AG04449 (cell line): ENCODE data around the gene OOSP1.
"Not testable (repeated sequence)": the region's sequence is repeated elsewhere in the genome, so short reads cannot be mapped to it uniquely, and the experiment has no call there.

Experiments used
- CTCF ChIA-PET: fragments of 350-600 bp; formaldehyde crosslinking; extraction: SDS; loops from one replicate; lab custom pipeline; 2021; ENCODE audit warnings: antibody characterized with exemption; lab: Yijun Ruan, JAX
- POLR2A ChIA-PET: fragments of 400-600, 350-600 bp; formaldehyde crosslinking; extraction: SDS; loops from one replicate; lab custom pipeline; 2020; ENCODE audit warnings: antibody characterized with exemption, inconsistent platforms; lab: Yijun Ruan, JAX
- DNase-seq: peaks from one replicate; pipeline ENCODE4 v3.0.0-alpha.2; 2010; ENCODE audit warnings: low read depth, low spot score
- H3K4me3 ChIP-seq: 2 replicates; pipeline ENCODE4 v1.5.1; 2011; ENCODE audit warnings: low read depth, mild to moderate bottlenecking, control low read depth, low read length
- CTCF ChIP-seq: IDR thresholded peaks from one replicate; pipeline ENCODE4 v1.5.1; 2011; ENCODE audit warnings: mild to moderate bottlenecking, moderate library complexity, low read length, control low read depth, inconsistent platforms; ENCODE audit not compliant: insufficient read depth; ENCODE audit errors: missing control alignments

OOSP1 gene

GRCh38 chr11:59900366-59901126, 37.7 kb upstream of the OOSP1 start:
- POLR2A ChIA-PET, result no interaction called here
- DNase-seq, result no peak
- TF ChIP-seq CTCF, result no peak
- H3K4me3 ChIP-seq, result no peak overlapping the region
- CTCF ChIA-PET, result no interaction called here

DNA sequence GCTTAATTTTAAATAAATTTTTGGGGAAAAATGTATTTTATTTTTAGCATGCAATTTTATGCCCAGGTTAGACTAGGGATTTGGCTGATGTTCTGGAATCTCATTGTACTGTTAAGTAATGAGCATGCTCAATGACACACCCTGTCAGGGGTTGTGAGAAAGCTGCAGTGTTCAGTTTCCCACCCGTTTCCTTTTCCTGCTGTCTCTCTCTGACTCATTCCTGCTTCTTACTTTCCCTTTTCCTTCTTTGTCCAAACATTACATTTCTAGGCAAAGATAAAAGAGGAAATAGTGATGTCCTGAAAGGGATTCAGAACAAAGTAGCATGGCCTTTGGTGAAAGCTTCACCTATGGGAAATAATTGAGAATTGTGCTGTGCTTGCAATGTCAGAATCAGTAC, 36.9 kb upstream of the OOSP1 start:
- ChIA-PET CTCF (no interaction called here), POLR2A (no interaction called here)
- no peak overlapping the region for H3K4me3 ChIP-seq
- no peak for TF ChIP-seq CTCF
- DNase-seq, result no peak

GRCh38 chr11:59903569-59903968, 34.7 kb upstream of the OOSP1 start:
- POLR2A ChIA-PET, DNase-seq, CTCF ChIA-PET, H3K4me3 ChIP-seq: not testable (repeated sequence)

GRCh38 chr11:59918480-59918879, 19.8 kb upstream of the OOSP1 start:
- POLR2A ChIA-PET, result no interaction called here
- no peak for TF ChIP-seq CTCF

DNA sequence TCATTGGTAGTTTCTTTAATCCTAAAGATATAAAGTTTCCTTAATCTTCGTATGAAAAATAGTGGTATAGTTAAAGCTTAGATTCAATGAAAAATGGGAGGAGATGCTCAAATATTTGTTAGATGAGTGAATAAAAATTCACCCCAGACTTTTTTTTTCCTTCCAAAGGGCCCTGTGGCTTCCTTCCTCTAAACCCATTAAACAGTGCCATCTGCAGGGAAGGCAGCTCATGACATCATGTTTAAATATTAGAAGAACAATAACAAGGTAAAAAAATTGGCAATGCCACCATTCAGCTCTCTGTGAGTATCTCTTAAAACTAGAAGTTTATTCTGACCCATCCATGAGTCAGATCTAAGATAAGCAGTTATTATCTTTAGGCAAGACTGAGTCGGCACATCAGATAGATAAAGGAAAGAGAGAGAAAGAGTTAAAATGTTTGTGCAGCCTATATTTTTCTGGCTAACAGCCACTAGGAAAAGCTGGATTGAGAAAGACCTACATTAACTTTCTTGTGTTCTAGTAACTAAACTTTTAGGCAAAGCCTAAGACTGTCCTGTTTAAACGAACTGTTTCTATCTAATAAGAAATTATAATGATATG, 19.1 kb upstream of the OOSP1 start:
- POLR2A ChIA-PET, result no interaction called here
- no peak for DNase-seq
- TF ChIP-seq CTCF, result no peak
- CTCF ChIA-PET, result interaction anchor here (1.5 kb wide), 2 partner anchors 94 to 164 kb away, joined by 5 to 7 read pairs; partner anchors contain the start of gene STX3
- H3K4me3 ChIP-seq, result no peak overlapping the region

More at GRCh38 chr11:59918480-59918879, 19.8 kb upstream of the OOSP1 start:
- no peak for DNase-seq
- H3K4me3 ChIP-seq, result no peak overlapping the region
- CTCF ChIA-PET, result interaction anchor here (1.5 kb wide), 2 partner anchors 93 to 163 kb away, joined by 5 to 7 read pairs; partner anchors contain the start of gene STX3

- ChIA-PET POLR2A (no interaction called here), CTCF (no interaction called here)
- H3K4me3 ChIP-seq, result no peak overlapping the region
- DNase-seq, result no peak
- no peak for TF ChIP-seq CTCF
Measured at GRCh38 chr11:59923813-59924212, 14.4 kb upstream of the OOSP1 start.
